Measurements from ENCODE around the gene PUS1.

GRCh38 chr12:131983554-131983953, 54.5 kb downstream of the PUS1 start:
- no peak for TF ChIP-seq EZH2 (IDR thresholded peaks at IDR 0.05; ENCODE audit: borderline replicate concordance, low read depth, low read length, severe bottlenecking)
- TF ChIP-seq, protein P1, sequence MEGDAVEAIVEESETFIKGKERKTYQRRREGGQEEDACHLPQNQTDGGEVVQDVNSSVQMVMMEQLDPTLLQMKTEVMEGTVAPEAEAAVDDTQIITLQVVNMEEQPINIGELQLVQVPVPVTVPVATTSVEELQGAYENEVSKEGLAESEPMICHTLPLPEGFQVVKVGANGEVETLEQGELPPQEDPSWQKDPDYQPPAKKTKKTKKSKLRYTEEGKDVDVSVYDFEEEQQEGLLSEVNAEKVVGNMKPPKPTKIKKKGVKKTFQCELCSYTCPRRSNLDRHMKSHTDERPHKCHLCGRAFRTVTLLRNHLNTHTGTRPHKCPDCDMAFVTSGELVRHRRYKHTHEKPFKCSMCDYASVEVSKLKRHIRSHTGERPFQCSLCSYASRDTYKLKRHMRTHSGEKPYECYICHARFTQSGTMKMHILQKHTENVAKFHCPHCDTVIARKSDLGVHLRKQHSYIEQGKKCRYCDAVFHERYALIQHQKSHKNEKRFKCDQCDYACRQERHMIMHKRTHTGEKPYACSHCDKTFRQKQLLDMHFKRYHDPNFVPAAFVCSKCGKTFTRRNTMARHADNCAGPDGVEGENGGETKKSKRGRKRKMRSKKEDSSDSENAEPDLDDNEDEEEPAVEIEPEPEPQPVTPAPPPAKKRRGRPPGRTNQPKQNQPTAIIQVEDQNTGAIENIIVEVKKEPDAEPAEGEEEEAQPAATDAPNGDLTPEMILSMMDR (IDR thresholded peaks at IDR 0.05; ENCODE audit: borderline replicate concordance, extremely low read depth, low read length, poor library complexity, severe bottlenecking), result no peak
